Bronchial epithelial cell (primary cell): Measurements from ENCODE around the gene PLXNB2. TPM values are rescaled to one million over a fixed set of nuclear protein-coding genes. Genes with fewer than 3 reads are reported as not detected.
A peak's percentile ranks its signal among the peaks of the same experiment; 100 is the strongest.

Experiments
- DNase-seq: peaks from one replicate; pipeline ENCODE4 v3.0.0-alpha.2; 2010; ENCODE audit warnings: low read depth
- FAIRE-seq: peaks from 2 replicates; lab custom pipeline; 2011; peaks lifted over from hg19 to GRCh38; lab: Jason Lieb, UNC
- H3K27me3 ChIP-seq: 2 replicates; pipeline ENCODE4 v1.5.1; 2011; ENCODE audit warnings: low read length; ENCODE audit not compliant: control insufficient read depth, insufficient read depth
- H3K36me3 ChIP-seq: 2 replicates; pipeline ENCODE4 v1.5.1; 2011; ENCODE audit warnings: low read length; ENCODE audit not compliant: control insufficient read depth, insufficient read depth
- H3K4me3 ChIP-seq: 2 replicates; pipeline ENCODE4 v1.5.1; 2011; ENCODE audit warnings: mild to moderate bottlenecking, low read depth, low read length, control low read depth
- total RNA-seq: library from RNA; depleted of rRNA; stranded (reverse); fragments of >200 nt; gene quantifications from 2 replicates; pipeline ENCODE4 v1.2.1, GENCODE V29; 2014
- TF ChIP-seq, protein P1 (sequence below): IDR thresholded peaks from 2 replicates; pipeline ENCODE4 v1.5.1; 2011; ENCODE audit warnings: mild to moderate bottlenecking, moderate library complexity, low read length, control low read depth, inconsistent platforms; ENCODE audit not compliant: insufficient read depth, severe bottlenecking

PLXNB2 gene
- total RNA-seq, 1 donor from 2014 or later = 138 TPM

GRCh38 chr22:50294319-50294656 is 13.2 kb downstream of the PLXNB2 start:
- Histone ChIP-seq H3K27me3 (no peaks in the 10 kb centered on the region), H3K36me3 (peaks cover 36% of the 10 kb centered on the region), H3K4me3 (no peak overlapping the region)
- no peak for FAIRE-seq
- DNase-seq = no peak
- TF ChIP-seq, protein P1, sequence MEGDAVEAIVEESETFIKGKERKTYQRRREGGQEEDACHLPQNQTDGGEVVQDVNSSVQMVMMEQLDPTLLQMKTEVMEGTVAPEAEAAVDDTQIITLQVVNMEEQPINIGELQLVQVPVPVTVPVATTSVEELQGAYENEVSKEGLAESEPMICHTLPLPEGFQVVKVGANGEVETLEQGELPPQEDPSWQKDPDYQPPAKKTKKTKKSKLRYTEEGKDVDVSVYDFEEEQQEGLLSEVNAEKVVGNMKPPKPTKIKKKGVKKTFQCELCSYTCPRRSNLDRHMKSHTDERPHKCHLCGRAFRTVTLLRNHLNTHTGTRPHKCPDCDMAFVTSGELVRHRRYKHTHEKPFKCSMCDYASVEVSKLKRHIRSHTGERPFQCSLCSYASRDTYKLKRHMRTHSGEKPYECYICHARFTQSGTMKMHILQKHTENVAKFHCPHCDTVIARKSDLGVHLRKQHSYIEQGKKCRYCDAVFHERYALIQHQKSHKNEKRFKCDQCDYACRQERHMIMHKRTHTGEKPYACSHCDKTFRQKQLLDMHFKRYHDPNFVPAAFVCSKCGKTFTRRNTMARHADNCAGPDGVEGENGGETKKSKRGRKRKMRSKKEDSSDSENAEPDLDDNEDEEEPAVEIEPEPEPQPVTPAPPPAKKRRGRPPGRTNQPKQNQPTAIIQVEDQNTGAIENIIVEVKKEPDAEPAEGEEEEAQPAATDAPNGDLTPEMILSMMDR = no peak

GRCh38 chr22:50293441-50294318 is 13.8 kb downstream of the PLXNB2 start:
- peaks cover 41% of the 10 kb centered on the region for H3K36me3 ChIP-seq
- FAIRE-seq (no peak), DNase-seq (peak; percentile 33)
- TF ChIP-seq, protein P1 = no peak
- no peaks in the 10 kb centered on the region for H3K27me3 ChIP-seq
- H3K4me3 ChIP-seq = peak overlapping the region; percentile 21

DNA sequence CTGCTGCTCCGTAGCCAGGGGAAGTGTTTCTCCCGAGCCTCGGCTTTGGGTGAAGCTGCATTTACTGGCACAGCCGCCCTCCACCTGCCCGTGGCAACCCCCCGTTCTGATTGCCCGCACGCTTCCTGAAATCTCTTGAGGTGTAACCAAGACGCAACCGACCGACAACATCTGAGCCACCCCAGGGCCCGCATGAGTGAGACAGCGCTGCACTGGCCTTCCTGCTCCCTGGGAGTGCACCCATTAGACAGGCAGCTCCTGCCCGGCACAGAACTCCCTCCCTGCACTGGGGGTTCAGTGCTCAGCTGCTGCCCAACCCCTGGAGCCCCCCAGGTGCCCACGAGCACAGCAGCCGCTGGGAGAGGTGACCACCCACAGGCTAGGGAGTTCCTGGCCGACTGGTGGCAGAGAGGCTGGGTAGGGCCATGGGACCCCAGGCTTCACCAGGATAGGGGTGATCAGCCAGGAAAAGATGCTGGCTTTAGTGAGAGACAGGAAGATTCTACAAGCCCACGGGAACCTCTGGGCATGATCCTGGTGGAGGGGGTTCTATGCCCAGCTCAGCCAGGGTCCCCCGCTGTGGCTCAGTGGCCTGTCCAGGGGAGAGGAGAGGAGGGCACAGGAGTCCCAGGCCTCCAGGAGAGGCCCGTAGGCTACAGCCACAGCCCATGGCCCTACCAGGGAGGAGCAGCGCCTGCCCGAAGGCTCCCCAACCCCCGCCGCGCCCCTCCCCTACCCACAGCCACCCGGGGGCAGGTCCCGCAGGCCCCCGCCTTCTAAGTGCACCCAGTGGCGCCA is 14.6 kb downstream of the PLXNB2 start:
- no peak for DNase-seq
- H3K36me3 ChIP-seq = peaks cover 47% of the 10 kb centered on the region
- no peaks in the 10 kb centered on the region for H3K27me3 ChIP-seq
- no peak for FAIRE-seq
- H3K4me3 ChIP-seq = peak overlapping the region; percentile 21
- TF ChIP-seq, protein P1 = no peak

DNA sequence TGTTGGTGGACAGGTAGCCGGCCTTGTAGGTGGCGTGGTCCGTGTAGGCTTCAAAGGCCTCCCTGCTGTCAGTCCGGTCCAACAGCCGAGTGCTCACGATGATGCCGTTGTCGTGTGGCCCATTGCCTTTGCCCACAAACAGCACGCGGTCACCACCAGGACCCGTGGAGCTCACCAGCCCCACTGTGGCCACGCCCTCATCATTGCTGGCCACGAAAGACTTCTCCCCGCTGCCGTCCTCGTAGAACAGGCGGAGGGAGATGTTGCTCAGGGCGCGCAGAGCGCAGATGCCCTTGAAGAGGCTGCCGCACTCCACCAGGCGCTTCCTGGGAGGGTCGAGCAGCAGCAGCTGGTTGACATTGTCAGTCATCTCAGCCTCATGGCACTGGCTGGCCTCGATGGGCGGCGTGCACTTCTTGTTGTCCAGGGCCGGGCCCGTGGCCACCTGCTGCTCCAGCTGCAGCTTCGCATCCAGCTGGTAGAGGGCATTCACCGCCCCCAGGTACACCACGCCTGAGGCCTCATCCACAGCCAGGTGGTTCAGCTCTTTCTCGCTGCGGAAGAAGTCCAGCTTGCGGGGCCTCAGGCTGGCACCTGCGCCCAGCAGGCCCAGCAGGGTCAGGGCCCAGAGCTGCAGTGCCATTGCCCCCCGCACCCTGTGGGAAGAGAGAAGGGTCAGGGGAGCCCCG is 17.4 kb downstream of the PLXNB2 start:
- H3K36me3 ChIP-seq = peaks cover 56% of the 10 kb centered on the region

More for the DNA sequence above, 17.4 kb downstream of the PLXNB2 start:
- DNase-seq (no peak), FAIRE-seq (no peak)
- H3K4me3 ChIP-seq = no peak overlapping the region
- TF ChIP-seq, protein P1 = no peak
- no peaks in the 10 kb centered on the region for H3K27me3 ChIP-seq
